ENCODE measurements around the gene RBMS3. TPM values are rescaled to one million over a fixed set of nuclear protein-coding genes. Genes with fewer than 3 reads are reported as not detected.

The RBMS3 gene
- total and polyA plus RNA-seq, 2 experiments from 2014 or later = 34.9 to 37.1 TPM

DNA sequence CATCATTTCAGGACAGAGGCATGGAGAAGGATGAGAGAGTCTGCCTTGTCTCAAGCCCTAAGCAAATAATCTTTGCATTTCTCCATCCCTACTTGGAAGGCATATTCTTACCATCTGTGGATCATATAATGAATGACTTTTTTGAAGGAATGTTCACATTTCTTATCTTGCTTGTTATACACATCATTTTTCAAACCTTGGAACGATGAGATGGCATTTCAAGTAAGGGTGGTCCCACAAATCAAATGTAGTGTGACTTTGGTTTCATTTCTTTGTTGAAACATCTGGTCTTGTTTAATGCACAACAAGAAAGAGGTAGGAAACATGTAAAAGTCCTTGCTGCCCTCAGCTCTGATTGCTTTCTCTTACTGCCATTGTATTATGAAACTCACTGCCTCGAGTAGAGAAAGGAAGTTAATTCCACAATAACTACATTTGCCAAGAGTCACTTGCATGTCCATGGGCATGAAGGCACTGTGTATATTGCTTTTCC, 32.1 kb downstream of the RBMS3 start:
- peaks cover 83% of the 10 kb centered on the region for H3K79me2 ChIP-seq
- peaks cover 21% of the 10 kb centered on the region for H3K4me1 ChIP-seq (ENCODE audit: insufficient read depth)

DNA sequence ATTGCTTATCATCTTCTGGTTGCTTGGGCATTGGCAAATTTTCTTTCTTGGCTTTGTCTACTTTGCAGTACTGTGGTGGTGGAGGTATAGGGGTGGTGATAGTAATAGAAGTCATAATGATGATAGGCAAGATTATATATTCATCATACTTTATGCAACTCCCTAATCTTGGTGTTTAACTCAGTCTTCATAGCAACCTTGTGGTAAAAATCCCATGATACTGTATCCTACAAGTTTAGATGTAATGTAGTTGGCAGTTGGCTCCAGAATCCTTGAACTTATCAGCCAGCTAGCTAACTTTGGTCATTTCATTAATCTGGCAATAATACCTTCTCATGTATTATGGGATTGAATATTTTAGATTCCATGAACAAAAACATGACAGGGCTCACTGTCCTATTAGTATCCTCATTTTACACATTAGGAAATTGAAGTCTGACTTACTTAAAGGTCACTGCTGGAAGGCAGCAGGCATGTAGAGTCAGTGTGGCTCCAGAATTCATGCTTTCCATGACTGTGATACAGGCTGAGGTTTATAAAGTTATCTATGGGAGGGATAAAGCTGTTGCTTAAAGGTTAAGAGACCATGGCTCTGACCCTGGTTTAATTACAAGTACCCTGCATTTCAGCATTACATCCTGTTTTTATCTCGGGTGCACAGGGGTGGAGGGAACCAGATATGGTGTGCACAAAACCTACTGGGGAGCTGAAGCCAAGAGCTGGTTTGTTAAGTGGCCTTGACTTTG, 33.3 kb downstream of the RBMS3 start:
- Histone ChIP-seq H3K4me2 (no peak overlapping the region), H4K20me1 (ENCODE audit: insufficient read depth, poor library complexity, severe bottlenecking) (no peaks in the 10 kb centered on the region), H2AFZ (no peak overlapping the region), H3K36me3 (replicated peaks; ENCODE audit: insufficient read depth, low read depth) (no peaks in the 10 kb centered on the region), H3K79me2 (peaks cover 79% of the 10 kb centered on the region), H3K9me2 (replicated peaks; ENCODE audit: insufficient read depth) (no peaks in the 10 kb centered on the region), H3K4me3 (no peak overlapping the region), H3K27me3 (no peaks in the 10 kb centered on the region), H3K27ac (no peak overlapping the region), H3K9me3 (ENCODE audit: low read depth) (no peaks in the 10 kb centered on the region), H3K4me1 (ENCODE audit: insufficient read depth) (peaks cover 21% of the 10 kb centered on the region)
- TF ChIP-seq, protein P1, sequence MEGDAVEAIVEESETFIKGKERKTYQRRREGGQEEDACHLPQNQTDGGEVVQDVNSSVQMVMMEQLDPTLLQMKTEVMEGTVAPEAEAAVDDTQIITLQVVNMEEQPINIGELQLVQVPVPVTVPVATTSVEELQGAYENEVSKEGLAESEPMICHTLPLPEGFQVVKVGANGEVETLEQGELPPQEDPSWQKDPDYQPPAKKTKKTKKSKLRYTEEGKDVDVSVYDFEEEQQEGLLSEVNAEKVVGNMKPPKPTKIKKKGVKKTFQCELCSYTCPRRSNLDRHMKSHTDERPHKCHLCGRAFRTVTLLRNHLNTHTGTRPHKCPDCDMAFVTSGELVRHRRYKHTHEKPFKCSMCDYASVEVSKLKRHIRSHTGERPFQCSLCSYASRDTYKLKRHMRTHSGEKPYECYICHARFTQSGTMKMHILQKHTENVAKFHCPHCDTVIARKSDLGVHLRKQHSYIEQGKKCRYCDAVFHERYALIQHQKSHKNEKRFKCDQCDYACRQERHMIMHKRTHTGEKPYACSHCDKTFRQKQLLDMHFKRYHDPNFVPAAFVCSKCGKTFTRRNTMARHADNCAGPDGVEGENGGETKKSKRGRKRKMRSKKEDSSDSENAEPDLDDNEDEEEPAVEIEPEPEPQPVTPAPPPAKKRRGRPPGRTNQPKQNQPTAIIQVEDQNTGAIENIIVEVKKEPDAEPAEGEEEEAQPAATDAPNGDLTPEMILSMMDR (IDR thresholded peaks at IDR 0.05; ENCODE audit: poor library complexity) = no peak
- no peak for TF ChIP-seq EZH2phosphoT487 (IDR thresholded peaks at IDR 0.05; ENCODE audit: low read depth, severe bottlenecking, unreplicated experiment)
- TF ChIP-seq EZH2 (IDR thresholded peaks at IDR 0.05; ENCODE audit: borderline replicate concordance) = no peak
- DNase-seq (ENCODE audit: low spot score) = no peak
- 79% methylated on average over 1 of the region's 1 CpG for WGBS (ENCODE audit: low lambda C conversion rate, missing lambda C conversion rate)

More for the DNA sequence above, 32.1 kb downstream of the RBMS3 start:
- Histone ChIP-seq H3K4me3 (no peak overlapping the region), H3K36me3 (replicated peaks; ENCODE audit: insufficient read depth, low read depth) (no peaks in the 10 kb centered on the region), H2AFZ (no peak overlapping the region), H3K4me2 (peak overlapping the region; percentile 40), H3K27ac (peak overlapping the region; percentile 20), H4K20me1 (ENCODE audit: insufficient read depth, poor library complexity, severe bottlenecking) (no peaks in the 10 kb centered on the region), H3K9me2 (replicated peaks; ENCODE audit: insufficient read depth) (no peaks in the 10 kb centered on the region), H3K9me3 (ENCODE audit: low read depth) (no peaks in the 10 kb centered on the region), H3K27me3 (no peaks in the 10 kb centered on the region)
- DNase-seq (ENCODE audit: low spot score) = no peak
- TF ChIP-seq EZH2 (IDR thresholded peaks at IDR 0.05; ENCODE audit: borderline replicate concordance) = no peak
- TF ChIP-seq, protein P1 (IDR thresholded peaks at IDR 0.05; ENCODE audit: poor library complexity) = no peak
- no peak for TF ChIP-seq EZH2phosphoT487 (IDR thresholded peaks at IDR 0.05; ENCODE audit: low read depth, severe bottlenecking, unreplicated experiment)
- WGBS (ENCODE audit: low lambda C conversion rate, missing lambda C conversion rate) = 42% methylated on average over 2 of the region's 2 CpGs

DNA sequence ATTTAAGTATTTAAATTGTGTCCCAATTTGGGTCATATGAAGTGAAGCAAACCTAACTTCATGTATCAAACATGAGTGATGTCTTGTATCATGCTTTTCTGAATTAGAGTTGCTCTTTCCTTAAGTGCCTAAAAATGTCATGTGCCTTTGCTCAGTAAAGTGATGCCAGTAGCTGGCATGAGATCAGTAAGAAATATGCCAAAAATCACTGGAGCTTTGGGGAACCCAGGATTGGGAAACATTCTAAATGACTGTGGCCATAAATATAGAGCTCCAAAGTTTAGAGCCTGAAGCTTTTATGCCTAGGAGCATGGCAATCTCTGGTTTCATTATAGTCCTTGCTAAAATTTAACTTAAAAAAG, 33.8 kb downstream of the RBMS3 start:
- peaks cover 21% of the 10 kb centered on the region for H3K4me1 ChIP-seq (ENCODE audit: insufficient read depth)
- H3K79me2 ChIP-seq = peaks cover 78% of the 10 kb centered on the region
- H4K20me1 ChIP-seq (ENCODE audit: insufficient read depth, poor library complexity, severe bottlenecking) = no peaks in the 10 kb centered on the region
- TF ChIP-seq EZH2 (IDR thresholded peaks at IDR 0.05; ENCODE audit: borderline replicate concordance) (no peak), EZH2phosphoT487 (IDR thresholded peaks at IDR 0.05; ENCODE audit: low read depth, severe bottlenecking, unreplicated experiment) (no peak)
- TF ChIP-seq, protein P1 (IDR thresholded peaks at IDR 0.05; ENCODE audit: poor library complexity) = no peak
- no peak overlapping the region for H2AFZ ChIP-seq
- no peak overlapping the region for H3K4me2 ChIP-seq
- no peak overlapping the region for H3K4me3 ChIP-seq
- no peaks in the 10 kb centered on the region for H3K9me3 ChIP-seq (ENCODE audit: low read depth)
- no peaks in the 10 kb centered on the region for H3K9me2 ChIP-seq (replicated peaks; ENCODE audit: insufficient read depth)
- H3K27ac ChIP-seq = no peak overlapping the region
- DNase-seq (ENCODE audit: low spot score) = no peak
- no peaks in the 10 kb centered on the region for H3K36me3 ChIP-seq (replicated peaks; ENCODE audit: insufficient read depth, low read depth)
- no peaks in the 10 kb centered on the region for H3K27me3 ChIP-seq

All from hepatocyte (in vitro differentiated cells).